Measurements from ENCODE around the gene WBP1L. TPM values are rescaled to one million over a fixed set of nuclear protein-coding genes. Genes with fewer than 3 reads are reported as not detected.

The WBP1L gene
- total RNA-seq, 1 experiment from 2014 or later: 23.8 TPM

- no peaks in the 10 kb centered on the region for H3K9me3 ChIP-seq (ENCODE audit: low read length)
- TF ChIP-seq CTCF (conservative IDR thresholded peaks at IDR 0.05; ENCODE audit: low read depth, low read length) (0 out of 2 replicates have a peak, but pooled peaks have one; percentile 27), EZH2phosphoT487 (IDR thresholded peaks at IDR 0.05; ENCODE audit: borderline replicate concordance, low read length) (no peak)
- H3K27me3 ChIP-seq (ENCODE audit: low read length): no peaks in the 10 kb centered on the region
- no peaks in the 10 kb centered on the region for H3K9me2 ChIP-seq (replicated peaks; ENCODE audit: low read length)
- H3K79me2 ChIP-seq (ENCODE audit: low read length): peaks cover 19% of the 10 kb centered on the region; the same call in 1 of the 2 replicates
- H3K9ac ChIP-seq (ENCODE audit: low read length): peak within 1 kb of the TSS; percentile 89
- peak; percentile 89 for ATAC-seq
- H3K4me2 ChIP-seq (ENCODE audit: low read length): peak within 1 kb of the TSS; percentile 99
- H2AFZ ChIP-seq (ENCODE audit: low read length): peak within 1 kb of the TSS; percentile 94
- peaks cover 18% of the 10 kb centered on the region for H3K4me1 ChIP-seq (ENCODE audit: insufficient read depth, low read length)
- H3K36me3 ChIP-seq (ENCODE audit: low read depth, low read length): no peaks in the 10 kb centered on the region
- peak within 1 kb of the TSS; percentile 79 for H3K4me3 ChIP-seq (ENCODE audit: low read length)
- no peaks in the 10 kb centered on the region for H3F3A ChIP-seq (ENCODE audit: low read length, unreplicated experiment)
- POLR2A ChIA-PET (ENCODE audit: unreplicated experiment): interaction anchor here (0.6 to 0.9 kb wide), 3 partner anchors 39 to 68 kb away, joined by 4 to 7 read pairs (median 4); no protein-coding TSS in a partner anchor
- H3K27ac ChIP-seq (ENCODE audit: low read length): 0 out of 2 replicates have a peak within 1 kb of the TSS, but pooled peaks have one; percentile 34
- CTCF ChIA-PET: interaction anchor here (1.2 kb wide), 1 partner anchor 45 kb away, joined by 4 read pairs; no protein-coding TSS in a partner anchor
- peak; percentile 98 for DNase-seq
- no TSS peak for BruUV-seq (replicated peaks)
- intact Hi-C loops (cut with micrococcal nuclease): loop anchor here (2.0 to 5.0 kb wide), 3 partner anchors 37 to 212 kb away; partner anchors contain the start of genes ACTR1A and SUFU
- no peaks in the 10 kb centered on the region for H4K20me1 ChIP-seq (ENCODE audit: low read length)
Measured at GRCh38 chr10:102713814-102714620, 29.7 kb upstream of the WBP1L start, which contains the start of gene ARL3. TSS of gene ARL3 (minus strand) at chr10:102714397. CDS start at chr10:102714275, 122 bp downstream.

- Histone ChIP-seq H3K27ac (ENCODE audit: low read length) (0 out of 2 replicates have a peak within 1 kb of the TSS, but pooled peaks have one; percentile 34), H3F3A (ENCODE audit: low read length, unreplicated experiment) (no peaks in the 10 kb centered on the region), H3K27me3 (ENCODE audit: low read length) (no peaks in the 10 kb centered on the region), H3K4me1 (ENCODE audit: insufficient read depth, low read length) (peaks cover 18% of the 10 kb centered on the region), H3K36me3 (ENCODE audit: low read depth, low read length) (no peaks in the 10 kb centered on the region), H4K20me1 (ENCODE audit: low read length) (no peaks in the 10 kb centered on the region), H3K9me3 (ENCODE audit: low read length) (no peaks in the 10 kb centered on the region), H3K9ac (ENCODE audit: low read length) (peak within 1 kb of the TSS; percentile 89), H3K79me2 (ENCODE audit: low read length) (peaks cover 19% of the 10 kb centered on the region; the same call in 1 of the 2 replicates), H3K4me3 (ENCODE audit: low read length) (peak within 1 kb of the TSS; percentile 79), H2AFZ (ENCODE audit: low read length) (peak within 1 kb of the TSS; percentile 94), H3K4me2 (ENCODE audit: low read length) (peak within 1 kb of the TSS; percentile 99), H3K9me2 (replicated peaks; ENCODE audit: low read length) (no peaks in the 10 kb centered on the region)
- intact Hi-C loops (cut with micrococcal nuclease): loop anchor here (2.0 to 5.0 kb wide), 3 partner anchors 38 to 213 kb away; partner anchors contain the start of genes ACTR1A and SUFU
- TF ChIP-seq EZH2phosphoT487 (IDR thresholded peaks at IDR 0.05; ENCODE audit: borderline replicate concordance, low read length) (no peak), CTCF (conservative IDR thresholded peaks at IDR 0.05; ENCODE audit: low read depth, low read length) (0 out of 2 replicates have a peak, but pooled peaks have one; percentile 23)
- BruUV-seq (replicated peaks): TSS peak; percentile 58
- peak; percentile 24 for DNase-seq
- peak; percentile 23 for ATAC-seq
- ChIA-PET CTCF (interaction anchor here (1.2 kb wide), 1 partner anchor 46 kb away, joined by 4 read pairs; no protein-coding TSS in a partner anchor), POLR2A (ENCODE audit: unreplicated experiment) (interaction anchor here (0.6 to 0.9 kb wide), 2 partner anchors 38 to 389 kb away, joined by 4 to 17 read pairs; no protein-coding TSS in a partner anchor)
Measured at GRCh38 chr10:102714621-102715455, 28.9 kb upstream of the WBP1L start, which contains the start of gene SFXN2. TSS of gene SFXN2 (plus strand) at chr10:102714636. CDS start at chr10:102726637, 12,001 bp downstream.

Measured in PC-3 (cell line).